ENCODE data around the gene NEFH. TPM values are rescaled to one million over a fixed set of nuclear protein-coding genes. Genes with fewer than 3 reads are reported as not detected.
A peak's percentile ranks its signal among the peaks of the same experiment; 100 is the strongest.

Gene NEFH
- total RNA-seq, 2 donors from 2014 or later: 149 to 887 TPM

DNA sequence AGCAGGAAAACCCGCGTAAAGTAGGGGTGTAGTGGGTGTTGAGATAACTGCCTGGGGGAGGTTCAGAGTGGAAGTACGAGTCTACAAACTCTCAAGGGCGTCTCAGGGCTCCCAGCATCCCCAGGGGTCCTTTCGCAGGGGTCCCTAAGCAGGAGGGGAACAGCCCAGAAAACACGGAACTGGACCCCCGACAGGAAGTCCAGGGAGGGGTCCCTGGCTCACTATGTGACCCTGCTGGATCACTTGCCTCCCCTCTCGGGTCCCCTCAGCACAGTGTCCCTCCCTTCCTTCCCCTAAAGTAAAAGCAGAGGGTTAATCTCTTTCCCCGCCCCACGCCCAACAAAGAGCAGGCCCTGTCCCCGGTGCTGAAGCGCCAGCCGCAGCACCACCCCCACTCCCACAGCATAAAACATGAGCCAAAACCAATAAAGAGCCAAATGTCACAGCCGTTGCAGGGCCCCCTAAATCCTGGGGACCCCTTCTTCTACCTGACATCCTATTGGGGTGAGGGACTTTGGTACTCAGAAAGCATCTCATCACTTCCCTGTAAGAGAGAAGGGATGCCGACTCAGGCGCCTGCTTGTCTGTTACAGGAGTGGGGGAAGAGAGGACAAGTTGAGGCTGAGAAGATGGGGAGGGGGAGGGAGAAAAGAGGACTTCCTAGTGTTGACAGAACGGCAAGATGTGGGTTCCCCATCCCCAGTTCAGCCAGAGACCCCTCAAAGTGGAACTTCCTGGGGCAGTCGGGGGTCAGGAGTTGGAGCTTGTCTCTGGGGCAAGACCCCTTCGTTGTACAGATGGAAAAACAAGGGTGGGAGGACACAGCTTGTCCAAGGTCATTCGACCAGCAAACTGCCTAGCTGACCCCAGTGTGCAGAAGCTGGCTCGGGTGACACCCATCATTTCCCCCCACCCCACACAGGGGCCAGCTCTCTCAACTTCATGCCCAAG is 1.4 kb upstream of the NEFH start:
- H3K27ac ChIP-seq: no peak overlapping the region
- intact Hi-C loops (cut with DNase I): no loop called here
- H3K36me3 ChIP-seq: no peaks in the 10 kb centered on the region
- H3K9me3 ChIP-seq: no peaks in the 10 kb centered on the region
- H3K27me3 ChIP-seq (replicated peaks; ENCODE audit: insufficient read depth): peaks cover 7% of the 10 kb centered on the region
- TF ChIP-seq, protein P1, sequence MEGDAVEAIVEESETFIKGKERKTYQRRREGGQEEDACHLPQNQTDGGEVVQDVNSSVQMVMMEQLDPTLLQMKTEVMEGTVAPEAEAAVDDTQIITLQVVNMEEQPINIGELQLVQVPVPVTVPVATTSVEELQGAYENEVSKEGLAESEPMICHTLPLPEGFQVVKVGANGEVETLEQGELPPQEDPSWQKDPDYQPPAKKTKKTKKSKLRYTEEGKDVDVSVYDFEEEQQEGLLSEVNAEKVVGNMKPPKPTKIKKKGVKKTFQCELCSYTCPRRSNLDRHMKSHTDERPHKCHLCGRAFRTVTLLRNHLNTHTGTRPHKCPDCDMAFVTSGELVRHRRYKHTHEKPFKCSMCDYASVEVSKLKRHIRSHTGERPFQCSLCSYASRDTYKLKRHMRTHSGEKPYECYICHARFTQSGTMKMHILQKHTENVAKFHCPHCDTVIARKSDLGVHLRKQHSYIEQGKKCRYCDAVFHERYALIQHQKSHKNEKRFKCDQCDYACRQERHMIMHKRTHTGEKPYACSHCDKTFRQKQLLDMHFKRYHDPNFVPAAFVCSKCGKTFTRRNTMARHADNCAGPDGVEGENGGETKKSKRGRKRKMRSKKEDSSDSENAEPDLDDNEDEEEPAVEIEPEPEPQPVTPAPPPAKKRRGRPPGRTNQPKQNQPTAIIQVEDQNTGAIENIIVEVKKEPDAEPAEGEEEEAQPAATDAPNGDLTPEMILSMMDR (IDR thresholded peaks at IDR 0.05): no peak
- peak; percentile 7 for TF ChIP-seq POLR2AphosphoS5 (IDR thresholded peaks at IDR 0.05)
- TF ChIP-seq POLR2A (IDR thresholded peaks at IDR 0.05): no peak
- H3K4me3 ChIP-seq: peak overlapping the region in 1 of 2 donors; percentile 12
- peaks cover 4% of the 10 kb centered on the region for H3K4me1 ChIP-seq (replicated peaks)
- 8% methylated on average over 21 of the region's 21 CpGs for WGBS
- DNase-seq (ENCODE audit: low spot score): no peak

DNA sequence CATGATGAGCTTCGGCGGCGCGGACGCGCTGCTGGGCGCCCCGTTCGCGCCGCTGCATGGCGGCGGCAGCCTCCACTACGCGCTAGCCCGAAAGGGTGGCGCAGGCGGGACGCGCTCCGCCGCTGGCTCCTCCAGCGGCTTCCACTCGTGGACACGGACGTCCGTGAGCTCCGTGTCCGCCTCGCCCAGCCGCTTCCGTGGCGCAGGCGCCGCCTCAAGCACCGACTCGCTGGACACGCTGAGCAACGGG is 169 bp downstream of the NEFH start:
- H3K4me3 ChIP-seq: peak overlapping the region; percentile 36 to 38
- 0% methylated on average over 5 of the region's 39 CpGs for WGBS

DNA sequence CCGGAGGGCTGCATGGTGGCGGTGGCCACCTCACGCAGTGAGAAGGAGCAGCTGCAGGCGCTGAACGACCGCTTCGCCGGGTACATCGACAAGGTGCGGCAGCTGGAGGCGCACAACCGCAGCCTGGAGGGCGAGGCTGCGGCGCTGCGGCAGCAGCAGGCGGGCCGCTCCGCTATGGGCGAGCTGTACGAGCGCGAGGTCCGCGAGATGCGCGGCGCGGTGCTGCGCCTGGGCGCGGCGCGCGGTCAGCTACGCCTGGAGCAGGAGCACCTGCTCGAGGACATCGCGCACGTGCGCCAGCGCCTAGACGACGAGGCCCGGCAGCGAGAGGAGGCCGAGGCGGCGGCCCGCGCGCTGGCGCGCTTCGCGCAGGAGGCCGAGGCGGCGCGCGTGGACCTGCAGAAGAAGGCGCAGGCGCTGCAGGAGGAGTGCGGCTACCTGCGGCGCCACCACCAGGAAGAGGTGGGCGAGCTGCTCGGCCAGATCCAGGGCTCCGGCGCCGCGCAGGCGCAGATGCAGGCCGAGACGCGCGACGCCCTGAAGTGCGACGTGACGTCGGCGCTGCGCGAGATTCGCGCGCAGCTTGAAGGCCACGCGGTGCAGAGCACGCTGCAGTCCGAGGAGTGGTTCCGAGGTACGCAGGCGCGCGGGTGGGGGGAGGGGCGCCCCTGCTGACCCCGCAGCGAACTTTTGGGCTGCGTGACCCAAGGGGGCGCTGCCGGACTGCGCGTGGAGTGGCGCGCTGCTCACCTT is 670 bp downstream of the NEFH start:
- H3K27me3 ChIP-seq (replicated peaks; ENCODE audit: insufficient read depth): peaks cover 7% of the 10 kb centered on the region
- peak overlapping the region in 1 of 2 donors; percentile 23 for H3K27ac ChIP-seq
- no peaks in the 10 kb centered on the region for H3K9me3 ChIP-seq
- WGBS: 9% methylated on average over 55 of the region's 107 CpGs
- intact Hi-C loops (cut with DNase I): no loop called here
- DNase-seq (ENCODE audit: low spot score): no peak
- peaks cover 4% of the 10 kb centered on the region for H3K4me1 ChIP-seq (replicated peaks)
- peak overlapping the region; percentile 36 to 38 for H3K4me3 ChIP-seq
- TF ChIP-seq POLR2A (IDR thresholded peaks at IDR 0.05) (no peak), POLR2AphosphoS5 (IDR thresholded peaks at IDR 0.05) (peak; percentile 23)
- TF ChIP-seq, protein P1 (IDR thresholded peaks at IDR 0.05): peak in 1 of 4 experiments; percentile 9
- H3K36me3 ChIP-seq: no peaks in the 10 kb centered on the region

More for the DNA sequence above, 169 bp downstream of the NEFH start:
- no peak for DNase-seq (ENCODE audit: low spot score)
- Histone ChIP-seq H3K4me1 (replicated peaks) (peaks cover 4% of the 10 kb centered on the region), H3K36me3 (no peaks in the 10 kb centered on the region), H3K9me3 (no peaks in the 10 kb centered on the region), H3K27me3 (replicated peaks; ENCODE audit: insufficient read depth) (peaks cover 7% of the 10 kb centered on the region), H3K27ac (no peak overlapping the region)
- TF ChIP-seq, protein P1 (IDR thresholded peaks at IDR 0.05): no peak
- TF ChIP-seq POLR2AphosphoS5 (IDR thresholded peaks at IDR 0.05) (no peak), POLR2A (IDR thresholded peaks at IDR 0.05) (no peak)
- intact Hi-C loops (cut with DNase I): no loop called here

DNA sequence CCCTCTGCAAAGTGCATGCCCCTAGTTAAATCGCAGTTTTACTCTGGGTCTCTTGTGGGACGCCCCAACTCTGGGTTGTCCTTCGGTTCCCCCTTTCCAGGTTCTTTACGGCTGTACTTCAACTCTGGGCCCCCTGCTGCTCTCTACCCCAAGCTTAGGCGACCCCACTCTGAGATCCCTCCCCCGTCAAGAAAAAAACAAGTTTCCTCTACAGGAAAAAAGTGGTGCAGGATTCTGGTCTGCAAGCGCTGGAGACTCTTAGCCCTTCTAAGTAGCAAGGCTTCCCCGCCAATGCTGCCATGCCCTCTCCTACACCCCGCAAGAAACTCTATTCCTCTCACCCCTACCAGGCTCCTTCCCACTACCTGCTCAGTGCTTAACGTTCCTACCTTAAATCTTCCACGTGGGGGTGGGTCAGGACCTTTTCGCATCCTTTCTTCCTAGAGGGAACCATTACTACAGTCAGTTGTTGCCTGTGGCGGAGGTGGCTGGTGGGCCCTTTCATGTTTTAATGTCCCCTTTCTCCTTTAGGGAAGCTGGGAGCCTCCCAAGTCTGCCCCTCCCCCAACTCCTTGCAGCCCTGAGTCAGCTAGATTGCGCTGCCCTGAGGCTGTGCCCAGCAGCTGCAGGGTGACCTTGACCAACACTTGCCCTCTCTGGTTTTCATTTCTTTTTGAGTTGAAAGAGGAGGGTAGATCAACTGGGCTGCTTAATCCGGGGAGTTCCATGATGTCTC is 1.4 kb downstream of the NEFH start:
- TF ChIP-seq, protein P1 (IDR thresholded peaks at IDR 0.05): no peak
- TF ChIP-seq POLR2AphosphoS5 (IDR thresholded peaks at IDR 0.05) (no peak), POLR2A (IDR thresholded peaks at IDR 0.05) (no peak)
- DNase-seq (ENCODE audit: low spot score): no peak
- Histone ChIP-seq H3K9me3 (no peaks in the 10 kb centered on the region), H3K27ac (peak overlapping the region in 1 of 2 donors; percentile 23), H3K4me3 (peak overlapping the region; percentile 36 to 38), H3K36me3 (no peaks in the 10 kb centered on the region), H3K27me3 (replicated peaks; ENCODE audit: insufficient read depth) (peaks cover 7% of the 10 kb centered on the region), H3K4me1 (replicated peaks) (peaks cover 4% of the 10 kb centered on the region)
- intact Hi-C loops (cut with DNase I): no loop called here
- 18% methylated on average over 15 of the region's 15 CpGs for WGBS
